Measurements from ENCODE around the gene HSD3B7.
A peak's percentile ranks its signal among the peaks of the same experiment; 100 is the strongest.
"Not testable (repeated sequence)": the region's sequence is repeated elsewhere in the genome, so short reads cannot be mapped to it uniquely, and the experiment has no call there.

The HSD3B7 gene

GRCh38 chr16:30984669-30985400 lies at the start of gene HSD3B7:
Gene HSD3B7 (plus strand): TSS chr16:30985207. CDS start chr16:30985659, 452 bp downstream.
- TF ChIP-seq, protein P1, sequence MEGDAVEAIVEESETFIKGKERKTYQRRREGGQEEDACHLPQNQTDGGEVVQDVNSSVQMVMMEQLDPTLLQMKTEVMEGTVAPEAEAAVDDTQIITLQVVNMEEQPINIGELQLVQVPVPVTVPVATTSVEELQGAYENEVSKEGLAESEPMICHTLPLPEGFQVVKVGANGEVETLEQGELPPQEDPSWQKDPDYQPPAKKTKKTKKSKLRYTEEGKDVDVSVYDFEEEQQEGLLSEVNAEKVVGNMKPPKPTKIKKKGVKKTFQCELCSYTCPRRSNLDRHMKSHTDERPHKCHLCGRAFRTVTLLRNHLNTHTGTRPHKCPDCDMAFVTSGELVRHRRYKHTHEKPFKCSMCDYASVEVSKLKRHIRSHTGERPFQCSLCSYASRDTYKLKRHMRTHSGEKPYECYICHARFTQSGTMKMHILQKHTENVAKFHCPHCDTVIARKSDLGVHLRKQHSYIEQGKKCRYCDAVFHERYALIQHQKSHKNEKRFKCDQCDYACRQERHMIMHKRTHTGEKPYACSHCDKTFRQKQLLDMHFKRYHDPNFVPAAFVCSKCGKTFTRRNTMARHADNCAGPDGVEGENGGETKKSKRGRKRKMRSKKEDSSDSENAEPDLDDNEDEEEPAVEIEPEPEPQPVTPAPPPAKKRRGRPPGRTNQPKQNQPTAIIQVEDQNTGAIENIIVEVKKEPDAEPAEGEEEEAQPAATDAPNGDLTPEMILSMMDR (IDR thresholded peaks at IDR 0.05; ENCODE audit: low read depth, low read length): peak; percentile 97
- DNase-seq (ENCODE audit: low read depth in 2 of 2): peak; percentile 82 to 86
- H3K4me3 ChIP-seq (replicated peaks in 1 of 2; ENCODE audit: low read depth in 2 of 2, low read length in 2 of 2): peak within 1 kb of the TSS; percentile 41 to 42

DNA sequence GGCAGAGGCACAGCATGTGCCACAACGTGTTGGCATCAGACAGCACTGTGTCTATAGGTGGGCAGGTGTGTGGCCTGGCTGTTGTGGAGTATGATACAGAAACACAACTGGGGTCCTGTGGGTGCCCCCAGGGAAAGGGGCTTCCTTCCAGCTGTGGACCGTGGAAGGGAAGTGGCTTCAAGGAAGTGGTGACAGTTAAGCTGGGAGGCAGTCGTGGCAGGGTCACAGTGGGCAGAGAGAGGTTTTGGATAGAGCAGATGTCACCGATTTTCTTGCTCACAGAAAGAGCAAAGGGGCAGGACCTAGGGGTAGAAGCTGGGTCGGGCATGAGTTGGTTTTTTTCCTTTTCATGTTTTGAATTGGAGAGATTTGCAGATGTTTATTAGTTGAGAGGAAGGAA lies 47.3 kb upstream of the HSD3B7 start:
- DNase-seq (ENCODE audit: low read depth in 2 of 2): no peak
- TF ChIP-seq, protein P1 (IDR thresholded peaks at IDR 0.05; ENCODE audit: low read depth, low read length): no peak
- no peak overlapping the region for H3K4me3 ChIP-seq (replicated peaks in 1 of 2; ENCODE audit: low read depth in 2 of 2, low read length in 2 of 2)

DNA sequence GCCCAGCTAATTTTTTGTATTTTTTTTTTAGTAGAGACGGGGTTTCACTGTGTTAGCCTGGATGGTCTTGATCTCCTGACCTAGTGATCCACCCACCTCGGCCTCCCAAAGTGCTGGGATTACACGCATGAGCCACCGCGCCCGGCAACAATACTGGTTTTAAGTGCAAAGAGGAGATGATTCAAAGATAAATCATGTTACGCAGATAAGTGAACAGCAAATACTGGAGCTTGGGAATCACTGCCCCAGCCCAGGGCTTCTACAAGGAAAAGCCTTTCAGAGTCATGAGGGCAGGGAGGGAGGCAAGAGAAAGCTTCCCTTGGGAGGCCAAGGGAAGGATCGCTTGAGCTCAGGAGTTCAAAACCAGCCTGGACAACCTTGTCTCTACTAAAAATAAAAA lies 45.4 kb upstream of the HSD3B7 start:
- peak in 1 of 2 donors; percentile 62 for DNase-seq (ENCODE audit: low read depth in 2 of 2)
- not testable (repeated sequence) for H3K4me3 ChIP-seq (replicated peaks in 1 of 2; ENCODE audit: low read depth in 2 of 2, low read length in 2 of 2)

GRCh38 chr16:30941600-30942425 lies 43.2 kb upstream of the HSD3B7 start:
- TF ChIP-seq, protein P1 (IDR thresholded peaks at IDR 0.05; ENCODE audit: low read depth, low read length): peak; percentile 94
- no peak overlapping the region for H3K4me3 ChIP-seq (replicated peaks in 1 of 2; ENCODE audit: low read depth in 2 of 2, low read length in 2 of 2)
- DNase-seq (ENCODE audit: low read depth in 2 of 2): peak; percentile 73 to 74

- no peak overlapping the region for H3K4me3 ChIP-seq (replicated peaks in 1 of 2; ENCODE audit: low read depth in 2 of 2, low read length in 2 of 2)
- no peak for DNase-seq (ENCODE audit: low read depth in 2 of 2)
- TF ChIP-seq, protein P1 (IDR thresholded peaks at IDR 0.05; ENCODE audit: low read depth, low read length): no peak
Measured at GRCh38 chr16:30942426-30942806, 42.6 kb upstream of the HSD3B7 start.

- H3K4me3 ChIP-seq (replicated peaks in 1 of 2; ENCODE audit: low read depth in 2 of 2, low read length in 2 of 2): no peak overlapping the region
- TF ChIP-seq, protein P1 (IDR thresholded peaks at IDR 0.05; ENCODE audit: low read depth, low read length): no peak
- no peak for DNase-seq (ENCODE audit: low read depth in 2 of 2)
Measured at GRCh38 chr16:30944352-30944751, 40.7 kb upstream of the HSD3B7 start.

Data from cardiac fibroblast (primary cell).